Esophagus squamous epithelium (tissue), 4 donors: ENCODE data around the gene TMEM185B.

Experiments
- POLR2A ChIP-seq, 4 donors: fragments of 450-650 bp; IDR thresholded peaks; one replicate each; pipeline ENCODE4 v1.6.1; 2017; ENCODE audit warnings: antibody characterized with exemption in 4 of 4, mild to moderate bottlenecking in 4 of 4, moderate library complexity in 3 of 4
- TF ChIP-seq, protein P1 (sequence below), 6 experiments: fragments of 450-650 bp in 4 of 6; fragments of 200-600 bp in 2 of 6; sonication (generic) in 2 of 6; IDR thresholded peaks; one replicate each; pipeline ENCODE4 v1.5.1; 2016 to 2019; ENCODE audit warnings: antibody characterized with exemption in 6 of 6, mild to moderate bottlenecking in 4 of 6, moderate library complexity in 4 of 6

DNA sequence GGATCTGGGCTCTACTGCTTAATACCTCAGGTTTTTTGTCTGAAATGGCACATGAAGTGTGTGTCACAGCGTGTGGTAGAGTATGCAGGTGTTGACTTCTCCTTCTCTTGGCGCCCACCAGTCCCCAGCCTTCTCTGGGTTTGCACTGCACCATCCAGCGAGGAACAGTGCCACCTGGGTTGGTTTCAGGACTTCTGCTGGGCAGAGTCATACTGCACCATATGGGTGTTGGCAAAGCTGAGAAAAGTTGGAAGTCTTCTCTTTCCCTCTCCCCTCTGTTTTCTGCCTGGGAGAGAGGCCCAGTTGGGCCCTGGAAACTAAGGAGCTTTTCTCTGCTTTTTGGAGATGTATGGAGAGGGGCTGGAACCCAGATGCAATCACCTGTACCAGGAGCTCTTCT lies 43.8 kb downstream of the TMEM185B start:
- TF ChIP-seq, protein P1, sequence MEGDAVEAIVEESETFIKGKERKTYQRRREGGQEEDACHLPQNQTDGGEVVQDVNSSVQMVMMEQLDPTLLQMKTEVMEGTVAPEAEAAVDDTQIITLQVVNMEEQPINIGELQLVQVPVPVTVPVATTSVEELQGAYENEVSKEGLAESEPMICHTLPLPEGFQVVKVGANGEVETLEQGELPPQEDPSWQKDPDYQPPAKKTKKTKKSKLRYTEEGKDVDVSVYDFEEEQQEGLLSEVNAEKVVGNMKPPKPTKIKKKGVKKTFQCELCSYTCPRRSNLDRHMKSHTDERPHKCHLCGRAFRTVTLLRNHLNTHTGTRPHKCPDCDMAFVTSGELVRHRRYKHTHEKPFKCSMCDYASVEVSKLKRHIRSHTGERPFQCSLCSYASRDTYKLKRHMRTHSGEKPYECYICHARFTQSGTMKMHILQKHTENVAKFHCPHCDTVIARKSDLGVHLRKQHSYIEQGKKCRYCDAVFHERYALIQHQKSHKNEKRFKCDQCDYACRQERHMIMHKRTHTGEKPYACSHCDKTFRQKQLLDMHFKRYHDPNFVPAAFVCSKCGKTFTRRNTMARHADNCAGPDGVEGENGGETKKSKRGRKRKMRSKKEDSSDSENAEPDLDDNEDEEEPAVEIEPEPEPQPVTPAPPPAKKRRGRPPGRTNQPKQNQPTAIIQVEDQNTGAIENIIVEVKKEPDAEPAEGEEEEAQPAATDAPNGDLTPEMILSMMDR (IDR thresholded peaks at IDR 0.05) = no peak
- TF ChIP-seq POLR2A (IDR thresholded peaks at IDR 0.05) = no peak
